ENCODE results near the gene ARSI. TPM values are rescaled to one million over a fixed set of nuclear protein-coding genes. Genes with fewer than 3 reads are reported as not detected.
A peak's percentile ranks its signal among the peaks of the same experiment; 100 is the strongest.

The ARSI gene
- total and polyA plus RNA-seq, 2 of the 13 experiments (the other 11 are each of a cell fraction or from before 2014, with no cell fraction given) = 4.2 to 33.9 TPM

GRCh38 chr5:150350524-150351344 is 48.0 kb upstream of the ARSI start (continued):
- TF ChIP-seq ZNF260 (CRISPR knock-in tag; IDR thresholded peaks at IDR 0.05; ENCODE audit: borderline replicate concordance, low read depth) = no peak
- TF ChIP-seq DMTF1 (CRISPR knock-in tag; IDR thresholded peaks at IDR 0.05) = no peak
- TF ChIP-seq AHDC1 (CRISPR knock-in tag; IDR thresholded peaks at IDR 0.05; ENCODE audit: borderline replicate concordance) = no peak
- TF ChIP-seq ATF5 (CRISPR knock-in tag; IDR thresholded peaks at IDR 0.05; ENCODE audit: low read depth) = no peak
- TF ChIP-seq ZNF652 (CRISPR knock-in tag; IDR thresholded peaks at IDR 0.05; ENCODE audit: borderline replicate concordance, low read depth) = peak; percentile 54; the same call in 1 of the 2 replicates
- TF ChIP-seq MTA3 (CRISPR knock-in tag; IDR thresholded peaks at IDR 0.05) = no peak
- TF ChIP-seq ZNF609 (CRISPR knock-in tag; IDR thresholded peaks at IDR 0.05; ENCODE audit: borderline replicate concordance) = peak; percentile 67; the same call in 1 of the 2 replicates
- TF ChIP-seq ZNF510 (CRISPR knock-in tag; IDR thresholded peaks at IDR 0.05; ENCODE audit: low read depth) = no peak
- no peak for TF ChIP-seq ZNF274 (CRISPR knock-in tag; IDR thresholded peaks at IDR 0.05)
- TF ChIP-seq ZNF878 (CRISPR knock-in tag; IDR thresholded peaks at IDR 0.05) = 0 out of 2 replicates have a peak, but pooled peaks have one; percentile 26
- no peak for TF ChIP-seq PAF1 (CRISPR knock-in tag; IDR thresholded peaks at IDR 0.05)
- TF ChIP-seq IRX3 (CRISPR knock-in tag; IDR thresholded peaks at IDR 0.05; ENCODE audit: borderline replicate concordance, low read depth) = no peak
